Activated effector memory CD4-positive, alpha-beta T cell treated with Interleukin-2 at 50 U/mL for 16 hours (primary cell): ENCODE results near the gene CKLF.
"Not testable (repeated sequence)": the region's sequence is repeated elsewhere in the genome, so short reads cannot be mapped to it uniquely, and the experiment has no call there.

ENCODE experiments used
- DNase-seq: peaks from one replicate; pipeline ENCODE4 v3.0.0-alpha.2; 2020

Gene CKLF

DNA sequence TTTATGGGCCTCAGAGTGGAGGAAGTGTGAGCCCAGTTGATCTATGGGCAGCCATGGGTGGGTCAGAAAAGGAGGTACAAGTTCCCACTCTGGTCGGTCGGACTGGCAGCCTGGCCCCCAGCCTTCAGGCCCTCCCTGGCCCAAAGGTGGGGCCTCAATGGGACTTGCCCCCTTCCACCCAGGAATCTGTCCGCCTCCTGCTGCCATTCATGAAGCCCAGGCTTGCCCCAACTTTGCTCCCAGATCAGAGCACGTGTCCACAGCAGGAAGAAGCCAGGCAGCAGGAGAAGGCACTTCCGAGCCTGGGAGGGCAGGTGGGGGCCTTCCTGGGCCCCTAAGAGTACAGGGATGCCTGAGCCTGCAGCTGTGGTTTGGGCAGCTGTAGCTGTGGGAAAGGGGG, 49.1 kb downstream of the CKLF start:
- no peak for DNase-seq

- DNase-seq = peak; percentile 85
Observed at GRCh38 chr16:66603537-66604375, 51.4 kb downstream of the CKLF start.

- peak; percentile 65 for DNase-seq
Observed at GRCh38 chr16:66604376-66605176, 52.2 kb downstream of the CKLF start, which contains the start of gene CMTM3. TSS of gene CMTM3 (plus strand) at chr16:66604704. CDS start at chr16:66604806, 102 bp downstream.

- DNase-seq = peak; percentile 29
Observed at GRCh38 chr16:66605177-66605978, 53.0 kb downstream of the CKLF start.

- DNase-seq = no peak
Observed at GRCh38 chr16:66605979-66606751, 53.8 kb downstream of the CKLF start.

DNA sequence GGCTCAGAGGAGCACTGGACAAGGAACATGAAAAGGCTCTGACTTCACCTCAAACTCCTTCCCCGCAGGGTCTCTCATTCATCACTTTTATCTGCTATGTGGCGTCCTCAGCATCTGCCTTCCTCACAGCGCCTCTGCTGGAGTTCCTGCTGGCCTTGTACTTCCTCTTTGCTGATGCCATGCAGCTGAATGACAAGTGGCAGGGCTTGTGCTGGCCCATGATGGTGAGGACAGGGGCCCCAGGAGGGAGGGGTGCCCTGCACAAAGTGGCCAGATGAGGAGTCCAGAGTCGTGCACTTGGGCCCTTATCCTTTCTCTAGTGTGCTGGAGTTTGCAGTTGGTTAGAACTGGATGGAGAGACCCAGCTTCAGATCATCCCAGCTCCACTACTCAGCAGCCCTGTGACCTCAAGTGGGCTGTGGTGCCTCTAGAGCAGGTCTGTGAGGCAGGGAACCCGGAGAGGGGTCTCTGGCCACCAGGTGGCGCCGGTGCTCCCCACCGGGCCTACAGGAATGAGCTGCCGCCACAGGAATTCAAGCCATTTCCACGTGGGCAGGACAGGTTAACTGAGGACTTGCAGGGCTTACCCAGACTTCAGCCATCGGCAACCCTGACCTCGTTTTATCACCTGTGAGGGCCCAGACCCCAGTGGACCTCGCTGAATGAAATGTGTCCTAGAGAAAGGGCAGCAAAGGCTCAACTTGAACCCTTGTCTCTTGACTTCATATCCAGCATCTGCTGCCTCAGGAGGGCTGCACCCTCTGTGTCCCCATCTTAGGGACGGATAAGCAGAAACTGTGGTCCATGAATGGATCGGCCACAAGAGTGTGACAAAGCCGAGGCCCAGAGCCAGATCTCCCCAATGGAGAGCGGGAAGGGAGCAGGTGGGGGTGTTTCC, 56.1 kb downstream of the CKLF start:
- peak; percentile 69 for DNase-seq

DNA sequence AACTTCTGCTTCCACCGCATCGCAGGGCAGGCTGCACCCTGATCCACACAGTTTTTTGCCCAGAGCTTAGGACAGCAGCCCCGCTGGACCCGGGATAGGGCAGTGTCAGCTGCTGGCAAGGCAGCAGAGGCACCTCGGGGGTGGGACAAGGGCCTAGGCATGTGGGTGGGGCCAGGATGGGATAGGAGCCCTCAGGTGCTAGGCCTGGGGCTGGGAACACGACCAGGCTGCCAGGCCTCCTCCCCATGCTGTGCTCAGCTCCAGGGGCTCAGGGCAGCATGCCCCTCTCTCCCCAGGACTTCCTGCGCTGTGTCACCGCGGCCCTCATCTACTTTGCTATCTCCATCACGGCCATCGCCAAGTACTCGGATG, 56.7 kb downstream of the CKLF start:
- DNase-seq = no peak

GRCh38 chr16:66610111-66610820, 57.9 kb downstream of the CKLF start:
- no peak for DNase-seq

DNA sequence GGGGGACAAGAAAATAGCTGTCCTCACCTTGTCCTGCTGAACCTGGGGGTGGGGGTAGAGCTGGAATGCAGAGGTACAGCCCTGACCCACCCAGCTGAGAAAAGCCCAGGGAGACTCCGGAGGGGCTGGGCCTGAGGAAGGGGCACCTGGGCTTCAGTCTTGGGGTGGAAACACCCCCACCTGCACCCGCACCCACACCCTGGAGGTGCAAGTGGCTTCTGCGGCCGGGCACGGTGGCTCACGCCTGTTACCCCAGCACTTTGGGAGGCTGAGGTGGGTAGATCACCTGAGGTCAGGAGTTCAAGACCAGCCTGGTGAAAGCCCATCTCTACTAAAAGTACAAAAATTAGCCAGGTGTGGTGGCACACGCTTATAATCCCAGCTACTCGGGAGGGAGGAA, 59.5 kb downstream of the CKLF start:
- not testable (repeated sequence) for DNase-seq

GRCh38 chr16:66612422-66612821, 60.0 kb downstream of the CKLF start:
- no peak for DNase-seq

- DNase-seq = no peak
Observed at GRCh38 chr16:66614161-66614802, 61.9 kb downstream of the CKLF start.
